GM12878 (cell line): ENCODE measurements around the gene TBC1D10A. TPM values are rescaled to one million over a fixed set of nuclear protein-coding genes. Genes with fewer than 3 reads are reported as not detected.
A peak's percentile ranks its signal among the peaks of the same experiment; 100 is the strongest.

Experiments
- BHLHE40 ChIP-seq, 2 experiments: fragments of 450-650 bp in 1 of 2; IDR thresholded peaks; 2 replicates each; pipeline ENCODE4 v1.6.1; 2011 to 2017; ENCODE audit warnings: low read depth in 2 of 2, borderline replicate concordance in 1 of 2, improper control_type of control experiment in 1 of 2, low read length in 1 of 2, mild to moderate bottlenecking in 1 of 2
- LARP7 ChIP-seq: fragments of 450-650 bp; IDR thresholded peaks from 2 replicates; pipeline ENCODE4 v1.6.1; 2017; ENCODE audit warnings: mild to moderate bottlenecking
- MEF2A ChIP-seq: IDR thresholded peaks from 2 replicates; pipeline ENCODE4 v1.6.1; 2011; ENCODE audit warnings: low read depth, mild to moderate bottlenecking, low read length, moderate library complexity; ENCODE audit not compliant: insufficient read depth
- MLLT1 ChIP-seq: fragments of 450-650 bp; IDR thresholded peaks from 2 replicates; pipeline ENCODE4 v1.6.1; 2016; ENCODE audit warnings: mild to moderate bottlenecking
- MTA3 ChIP-seq: IDR thresholded peaks from 2 replicates; pipeline ENCODE4 v1.6.1; 2012; ENCODE audit warnings: low read length, inconsistent platforms, borderline replicate concordance
- NFYA ChIP-seq: IDR thresholded peaks from 2 replicates; pipeline ENCODE4 v1.6.1; 2011; ENCODE audit warnings: low read depth, mild to moderate bottlenecking, low read length, improper control_type of control experiment, borderline replicate concordance
- NFYB ChIP-seq: IDR thresholded peaks from 2 replicates; pipeline ENCODE4 v1.6.1; 2011; ENCODE audit warnings: low read depth, mild to moderate bottlenecking, low read length, improper control_type of control experiment, moderate library complexity; ENCODE audit not compliant: insufficient read depth
- NKRF ChIP-seq: fragments of 450-650 bp; conservative IDR thresholded peaks from 2 replicates; pipeline ENCODE4 v1.6.1; 2017; ENCODE audit warnings: mild to moderate bottlenecking, moderate library complexity
- NR2C2 ChIP-seq: IDR thresholded peaks from 2 replicates; pipeline ENCODE4 v1.6.1; 2011; ENCODE audit warnings: borderline replicate concordance, low read depth; ENCODE audit not compliant: control insufficient read depth, insufficient read length
- PBX3 ChIP-seq: IDR thresholded peaks from 2 replicates; pipeline ENCODE4 v1.6.1; 2011; ENCODE audit warnings: mild to moderate bottlenecking, low read depth, low read length, moderate library complexity; ENCODE audit not compliant: insufficient replicate concordance
- SREBF2 ChIP-seq: IDR thresholded peaks from 2 replicates; pipeline ENCODE4 v1.6.1; 2012; ENCODE audit warnings: mild to moderate bottlenecking, low read length
- SRF ChIP-seq, 2 experiments: IDR thresholded peaks; 2 replicates each; pipeline ENCODE4 v1.6.1; 2011; ENCODE audit warnings: low read depth in 2 of 2, low read length in 2 of 2, mild to moderate bottlenecking in 1 of 2, moderate library complexity in 1 of 2
- TARDBP ChIP-seq: IDR thresholded peaks from 2 replicates; pipeline ENCODE4 v1.6.1; 2016; ENCODE audit warnings: borderline replicate concordance
- ZBTB33 ChIP-seq: fragments of 450-650 bp; IDR thresholded peaks from 2 replicates; pipeline ENCODE4 v1.6.1; 2017; ENCODE audit warnings: mild to moderate bottlenecking
- ZNF687 ChIP-seq: fragments of 450-650 bp; IDR thresholded peaks from 2 replicates; pipeline ENCODE4 v1.6.1; 2017; ENCODE audit warnings: mild to moderate bottlenecking, moderate library complexity
- polyA plus RNA-seq, 11 experiments: library from polyadenylated mRNA; depleted of rRNA in 4 of 11; unstranded in 6 of 11; stranded (reverse) in 5 of 11; fragments of >200 nt; fragmentation: Nextera tagmentation in 4 of 11; fragmentation: Illumina TruSeq in 1 of 11; extraction: Ambion mirVana in 4 of 11; extraction: Trizol in 1 of 11; gene quantifications; 1 replicate in 1 of 11; 2 replicates in 10 of 11; pipeline versions ENCODE4 v1.2.1 to v1.2.3, GENCODE V29; 2011 to 2016; ENCODE audit warnings: inconsistent platforms in 2 of 11, missing spikeins in 2 of 11, low read depth in 1 of 11
- total RNA-seq, 4 experiments: library from RNA; depleted of rRNA in 3 of 4; stranded (reverse); fragments of >200 nt in 3 of 4; fragmentation: Illumina TruSeq in 1 of 4; extraction: Trizol in 1 of 4; gene quantifications; 2 replicates each; pipeline versions ENCODE4 v1.2.1 to v1.2.3, GENCODE V29; 2013 to 2021

Gene TBC1D10A
- total and polyA plus RNA-seq, 10 of the 15 experiments (the other 5 are each of a cell fraction or from before 2014, with no cell fraction given), result 0.27 to 25.7 (median 15.3) TPM

GRCh38 chr22:30286813-30287647 lies 39.7 kb downstream of the TBC1D10A start (continued):
- 0 out of 2 replicates have a peak, but pooled peaks have one; percentile 22 for TF ChIP-seq MLLT1
- no peak for TF ChIP-seq SREBF2
- no peak for TF ChIP-seq MEF2A
- TF ChIP-seq BHLHE40 (IDR thresholded peaks at IDR 0.05; ENCODE audit: borderline replicate concordance in 1 of 2, low read depth in 2 of 2, low read length in 1 of 2), result 0 out of 4 replicates have a peak, but pooled peaks of 1 of the 2 experiments have one; percentile 6
- TF ChIP-seq NKRF, result no peak
- TF ChIP-seq SRF (IDR thresholded peaks at IDR 0.05; ENCODE audit: low read depth in 2 of 2, low read length in 2 of 2), result no peak
- 0 out of 2 replicates have a peak, but pooled peaks have one; percentile 23 for TF ChIP-seq ZBTB33
- TF ChIP-seq NFYB, result no peak
- no peak for TF ChIP-seq NFYA
- no peak for TF ChIP-seq PBX3
- TF ChIP-seq TARDBP, result no peak
- TF ChIP-seq ZNF687, result no peak
- TF ChIP-seq MTA3, result no peak
- TF ChIP-seq NR2C2, result no peak
- peak; percentile 43; the same call in 1 of the 2 replicates for TF ChIP-seq LARP7
- TF ChIP-seq, all 136 proteins: peak for 11
